ENCODE measurements around the gene WDR90.
"Not testable (repeated sequence)": the region's sequence is repeated elsewhere in the genome, so short reads cannot be mapped to it uniquely, and the experiment has no call there.

Gene WDR90

GRCh38 chr16:711084-711483 lies 61.9 kb downstream of the WDR90 start:
- DNase-seq = no peak

- DNase-seq = no peak
Measured at GRCh38 chr16:711548-712320, 62.6 kb downstream of the WDR90 start.

GRCh38 chr16:712740-713250 lies 63.6 kb downstream of the WDR90 start:
- DNase-seq = not testable (repeated sequence)

GRCh38 chr16:714079-714478 lies 64.9 kb downstream of the WDR90 start:
- DNase-seq = no peak

- peak; percentile 54 for DNase-seq
Measured at GRCh38 chr16:714558-715476, 65.7 kb downstream of the WDR90 start, which contains the start of gene METRN. METRN (plus strand) TSS chr16:715118; CDS start chr16:715290, 172 bp downstream.

GRCh38 chr16:715477-716199 lies 66.5 kb downstream of the WDR90 start:
- no peak for DNase-seq

GRCh38 chr16:716200-716568 lies 67.0 kb downstream of the WDR90 start:
- no peak for DNase-seq

- no peak for DNase-seq
Measured at GRCh38 chr16:716768-717325, 67.7 kb downstream of the WDR90 start.

Data from NCI-H446 treated with DMSO at 0.1 percent for 48 hours (cell line).